ENCODE measurements around the gene APOE. TPM values are rescaled to one million over a fixed set of nuclear protein-coding genes. Genes with fewer than 3 reads are reported as not detected.
A peak's percentile ranks its signal among the peaks of the same experiment; 100 is the strongest.
"Not testable (repeated sequence)": the region's sequence is repeated elsewhere in the genome, so short reads cannot be mapped to it uniquely, and the experiment has no call there.

The APOE gene
- total RNA-seq, 1 donor from 2014 or later, result 65.9 TPM

DNA sequence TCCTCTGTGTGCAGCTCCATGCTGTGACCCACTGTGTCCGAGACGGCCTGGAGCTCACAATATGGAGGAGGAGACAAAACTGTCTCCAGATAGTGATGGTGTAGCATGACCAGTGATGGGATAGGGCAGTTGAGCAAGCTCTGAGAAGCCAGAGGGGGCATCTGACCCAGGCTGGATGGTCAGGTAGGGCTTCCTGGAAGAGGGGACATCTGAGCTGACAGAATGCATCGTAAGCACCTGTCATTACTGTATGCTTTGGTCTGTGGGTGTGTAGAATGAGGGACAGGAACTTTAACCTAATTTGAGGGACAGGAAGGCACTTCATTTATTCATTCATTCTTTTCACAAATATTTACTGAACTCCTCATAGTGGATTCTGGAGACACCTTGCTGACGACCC, 21.0 kb upstream of the APOE start:
- no peaks in the 10 kb centered on the region for H3K36me3 Mint-ChIP-seq (ENCODE audit: unreplicated experiment)

DNA sequence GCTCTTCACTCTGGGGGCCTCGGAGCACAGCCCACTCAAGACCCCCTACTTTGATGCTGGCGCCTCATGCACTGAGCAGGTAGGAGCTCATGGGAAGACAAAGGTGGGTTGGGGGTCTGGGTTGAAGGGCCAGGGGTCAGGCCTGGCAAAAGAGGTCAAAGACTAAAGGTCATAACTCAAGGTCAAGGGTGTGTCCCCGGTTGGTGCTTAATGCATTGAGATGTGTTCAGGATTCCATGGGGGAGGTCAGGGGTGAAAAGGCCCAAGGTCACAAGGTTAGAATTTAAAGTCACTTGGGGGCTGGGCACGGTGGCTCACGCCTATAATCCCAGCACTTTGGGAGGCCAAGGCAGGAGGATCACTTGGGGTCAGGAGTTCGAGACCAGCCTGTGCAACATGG, 19.5 kb upstream of the APOE start:
- peaks cover 7% of the 10 kb centered on the region for H3K27me3 Mint-ChIP-seq (ENCODE audit: unreplicated experiment)
- H3K4me1 Mint-ChIP-seq (ENCODE audit: low read depth, unreplicated experiment), result peaks cover 2% of the 10 kb centered on the region
- DNase-seq, result no peak
- peaks cover 8% of the 10 kb centered on the region for H3K9me3 Mint-ChIP-seq (ENCODE audit: unreplicated experiment)
- H3K27ac Mint-ChIP-seq (ENCODE audit: unreplicated experiment), result no peak overlapping the region
- no peak overlapping the region for H3K4me3 Mint-ChIP-seq (ENCODE audit: unreplicated experiment)
- no peaks in the 10 kb centered on the region for H3K36me3 Mint-ChIP-seq (ENCODE audit: unreplicated experiment)
- TF ChIP-seq CTCF (IDR thresholded peaks at IDR 0.05; ENCODE audit: partially characterized antibody, unreplicated experiment), result no peak

More for the DNA sequence above, 21.0 kb upstream of the APOE start:
- peaks cover 2% of the 10 kb centered on the region for H3K4me1 Mint-ChIP-seq (ENCODE audit: low read depth, unreplicated experiment)
- H3K9me3 Mint-ChIP-seq (ENCODE audit: unreplicated experiment), result peaks cover 4% of the 10 kb centered on the region
- no peak overlapping the region for H3K4me3 Mint-ChIP-seq (ENCODE audit: unreplicated experiment)
- H3K27me3 Mint-ChIP-seq (ENCODE audit: unreplicated experiment), result peaks cover 2% of the 10 kb centered on the region
- no peak for DNase-seq
- no peak overlapping the region for H3K27ac Mint-ChIP-seq (ENCODE audit: unreplicated experiment)
- no peak for TF ChIP-seq CTCF (IDR thresholded peaks at IDR 0.05; ENCODE audit: partially characterized antibody, unreplicated experiment)

DNA sequence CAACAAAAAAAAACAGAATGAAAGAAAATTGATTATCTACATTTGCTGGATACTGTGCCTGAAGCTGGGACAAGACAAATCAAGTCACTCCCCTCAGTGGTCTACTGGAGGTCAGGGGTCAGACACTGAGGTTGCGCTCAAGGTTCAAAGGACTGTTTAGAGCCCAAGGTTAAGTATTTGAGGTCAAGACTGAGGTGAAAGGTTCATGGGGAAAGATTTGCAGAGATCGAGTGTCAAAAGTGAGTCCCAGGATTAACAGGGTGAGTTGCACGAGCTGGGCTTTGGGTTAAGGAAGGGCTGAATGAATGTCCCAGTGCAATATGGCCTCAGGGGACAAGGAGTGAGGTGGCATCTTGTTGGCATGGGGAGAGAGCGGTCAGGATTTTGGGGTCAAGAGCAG, 17.9 kb upstream of the APOE start:
- no peak for DNase-seq

GRCh38 chr19:44888335-44888734, 17.3 kb upstream of the APOE start:
- not testable (repeated sequence) for H3K27ac Mint-ChIP-seq (ENCODE audit: unreplicated experiment); DNase-seq; H3K4me3 Mint-ChIP-seq (ENCODE audit: unreplicated experiment); H3K36me3 Mint-ChIP-seq (ENCODE audit: unreplicated experiment)
- Mint-ChIP-seq H3K9me3 (ENCODE audit: unreplicated experiment) (peaks cover 15% of the 10 kb centered on the region), H3K4me1 (ENCODE audit: low read depth, unreplicated experiment) (peaks cover 11% of the 10 kb centered on the region), H3K27me3 (ENCODE audit: unreplicated experiment) (peaks cover 14% of the 10 kb centered on the region)

More for the DNA sequence above, 17.9 kb upstream of the APOE start:
- Mint-ChIP-seq H3K27ac (ENCODE audit: unreplicated experiment) (no peak overlapping the region), H3K9me3 (ENCODE audit: unreplicated experiment) (peaks cover 9% of the 10 kb centered on the region), H3K4me1 (ENCODE audit: low read depth, unreplicated experiment) (peaks cover 10% of the 10 kb centered on the region), H3K36me3 (ENCODE audit: unreplicated experiment) (no peaks in the 10 kb centered on the region), H3K4me3 (ENCODE audit: unreplicated experiment) (no peak overlapping the region), H3K27me3 (ENCODE audit: unreplicated experiment) (peaks cover 12% of the 10 kb centered on the region)
- TF ChIP-seq CTCF (IDR thresholded peaks at IDR 0.05; ENCODE audit: partially characterized antibody, unreplicated experiment), result no peak

DNA sequence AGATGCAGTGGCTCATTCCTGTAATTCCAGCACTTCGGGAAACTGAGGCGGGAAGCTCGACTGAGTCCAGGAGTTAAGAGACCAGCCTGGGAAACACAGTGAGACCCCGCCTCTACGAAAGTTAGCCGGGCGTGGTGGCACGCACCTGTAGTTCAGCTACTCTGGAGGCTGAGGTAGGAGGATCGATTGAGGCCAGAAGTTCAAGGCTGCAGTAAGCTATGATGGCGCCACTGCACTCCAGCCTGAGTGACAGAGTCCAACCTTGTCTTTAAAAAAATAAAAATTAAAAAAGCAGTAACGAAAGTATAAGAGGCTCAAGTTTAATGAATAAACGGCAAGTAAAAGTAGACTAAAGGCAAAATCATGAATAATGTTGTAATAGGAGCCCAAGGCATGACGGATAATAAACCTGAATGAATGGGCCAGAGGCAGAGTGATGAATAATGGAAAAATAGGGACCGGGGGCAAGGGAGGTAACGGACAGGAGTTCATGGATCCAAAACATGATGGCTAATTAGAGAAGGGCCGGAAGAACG, 15.7 kb upstream of the APOE start:
- Mint-ChIP-seq H3K27ac (ENCODE audit: unreplicated experiment) (peak overlapping the region; percentile 85), H3K36me3 (ENCODE audit: unreplicated experiment) (no peaks in the 10 kb centered on the region), H3K27me3 (ENCODE audit: unreplicated experiment) (peaks cover 17% of the 10 kb centered on the region), H3K4me1 (ENCODE audit: low read depth, unreplicated experiment) (peaks cover 11% of the 10 kb centered on the region), H3K4me3 (ENCODE audit: unreplicated experiment) (peak overlapping the region; percentile 88), H3K9me3 (ENCODE audit: unreplicated experiment) (peaks cover 15% of the 10 kb centered on the region)
- DNase-seq, result no peak
- no peak for TF ChIP-seq CTCF (IDR thresholded peaks at IDR 0.05; ENCODE audit: partially characterized antibody, unreplicated experiment)
